Endothelial cell of umbilical vein (primary cell): ENCODE data around the gene STMND1. TPM values are rescaled to one million over a fixed set of nuclear protein-coding genes. Genes with fewer than 3 reads are reported as not detected.

Experiments used
- BruUV-seq: library from RNA; stranded (reverse); fragments of 400-500 nt; replicated peaks from 2 replicates; lab custom pipeline; 2021; lab: Mats Ljungman, UMichigan
- CTCF ChIA-PET: fragments of 300-600, 350-600 bp; sonication (Branson Sonifier 250); formaldehyde crosslinking; loops from one replicate; lab custom pipeline; 2021; ENCODE audit warnings: antibody characterized with exemption, inconsistent platforms; lab: Charles Lee
- POLR2A ChIA-PET: fragments of 300-600, 350-600 bp; sonication (Branson Sonifier 250); formaldehyde crosslinking; loops from one replicate; lab custom pipeline; 2021; ENCODE audit warnings: antibody characterized with exemption, inconsistent platforms; lab: Charles Lee
- DNase-seq: peaks from one replicate; pipeline ENCODE4 v3.0.0-alpha.2; 2011; ENCODE audit warnings: low read depth, low spot score
- FAIRE-seq: peaks from 2 replicates; lab custom pipeline; 2011; peaks lifted over from hg19 to GRCh38; lab: Jason Lieb, UNC
- H2AFZ ChIP-seq: 2 replicates; pipeline ENCODE4 v1.6.0; 2012; ENCODE audit warnings: low read depth, low read length, control low read depth, inconsistent platforms
- H3K27ac ChIP-seq: 2 replicates; pipeline ENCODE4 v1.5.1; 2011; ENCODE audit warnings: low read depth, mild to moderate bottlenecking, control low read depth, low read length, moderate library complexity; ENCODE audit not compliant: insufficient read depth
- H3K27me3 ChIP-seq, 2 experiments: 2 replicates each; pipeline versions ENCODE4 v1.6.0 to v1.6.1; 2011; ENCODE audit warnings: low read length in 2 of 2, mixed read lengths in 1 of 2; ENCODE audit not compliant: control insufficient read depth in 2 of 2, insufficient read depth in 2 of 2
- H3K36me3 ChIP-seq, 2 experiments: 2 replicates in 1 of 2; 3 replicates in 1 of 2; pipeline ENCODE4 v1.5.1; 2011; ENCODE audit warnings: low read length in 2 of 2, mild to moderate bottlenecking in 1 of 2, moderate library complexity in 1 of 2; ENCODE audit not compliant: control insufficient read depth in 2 of 2, insufficient read depth in 2 of 2; ENCODE audit errors: extremely low read depth in 1 of 2
- H3K4me1 ChIP-seq: 3 replicates; pipeline ENCODE4 v1.5.1; 2011; ENCODE audit warnings: mild to moderate bottlenecking, low read length; ENCODE audit not compliant: control insufficient read depth, insufficient read depth; ENCODE audit errors: extremely low read depth
- H3K4me2 ChIP-seq: 2 replicates; pipeline ENCODE4 v1.6.1; 2011; ENCODE audit warnings: low read length, control low read depth, mixed read lengths; ENCODE audit not compliant: insufficient read depth
- H3K4me3 ChIP-seq, 3 experiments: fragments of 200-600 bp in 1 of 3; sonication (generic), shearing (Covaris generic) in 1 of 3; replicated peaks in 1 of 3; 2 replicates each; pipeline ENCODE4 v1.5.1; 2011 to 2016; ENCODE audit warnings: control low read depth in 3 of 3, low read length in 3 of 3, mild to moderate bottlenecking in 2 of 3, inconsistent platforms in 1 of 3, low read depth in 1 of 3, moderate library complexity in 1 of 3; ENCODE audit not compliant: insufficient read depth in 1 of 3
- H3K79me2 ChIP-seq: 2 replicates; pipeline ENCODE4 v1.6.0; 2012; ENCODE audit warnings: low read length, inconsistent platforms; ENCODE audit not compliant: control insufficient read depth, insufficient read depth
- H3K9ac ChIP-seq: replicated peaks from 2 replicates; pipeline ENCODE3; 2011; ENCODE audit warnings: low read length, control low read depth; ENCODE audit not compliant: insufficient read depth; ENCODE audit errors: extremely low read depth
- H3K9me1 ChIP-seq: replicated peaks from 3 replicates; pipeline ENCODE4 v1.6.0; 2011; ENCODE audit warnings: mild to moderate bottlenecking, low read length; ENCODE audit not compliant: control insufficient read depth, insufficient read depth; ENCODE audit errors: extremely low read depth
- H3K9me3 ChIP-seq: replicated peaks from 2 replicates; pipeline ENCODE4 v1.5.1; 2012; ENCODE audit warnings: low read length, inconsistent platforms; ENCODE audit not compliant: control insufficient read depth, insufficient read depth
- H4K20me1 ChIP-seq: replicated peaks from 2 replicates; pipeline ENCODE3; 2011; ENCODE audit warnings: mild to moderate bottlenecking, low read length; ENCODE audit not compliant: control insufficient read depth, insufficient read depth; ENCODE audit errors: extremely low read depth
- EZH2 ChIP-seq: IDR thresholded peaks from 2 replicates; pipeline ENCODE4 v1.6.1; 2012; ENCODE audit warnings: borderline replicate concordance, low read depth, mild to moderate bottlenecking, moderate library complexity, low read length, inconsistent platforms; ENCODE audit not compliant: severe bottlenecking
- FOS ChIP-seq: IDR thresholded peaks from 2 replicates; pipeline ENCODE4 v1.6.1; 2011; ENCODE audit warnings: mild to moderate bottlenecking, low read length, moderate library complexity, borderline replicate concordance; ENCODE audit not compliant: insufficient read depth
- GATA2 ChIP-seq: IDR thresholded peaks from 2 replicates; pipeline ENCODE4 v1.7.0; 2011; ENCODE audit warnings: low read depth, mild to moderate bottlenecking, moderate library complexity, mixed read lengths, low read length; ENCODE audit not compliant: insufficient read length, insufficient read depth
- JUN ChIP-seq: IDR thresholded peaks from 2 replicates; pipeline ENCODE4 v1.6.1; 2011; ENCODE audit warnings: borderline replicate concordance, low read depth; ENCODE audit not compliant: insufficient read length, insufficient read depth
- MYC ChIP-seq: IDR thresholded peaks from one replicate; pipeline ENCODE4 v1.6.1; 2011; ENCODE audit warnings: mild to moderate bottlenecking, low read depth, low read length
- POLR2A ChIP-seq: IDR thresholded peaks from 2 replicates; pipeline ENCODE4 v1.6.1; 2012; ENCODE audit warnings: low read depth, mild to moderate bottlenecking, control low read depth, low read length
- POLR2AphosphoS5 ChIP-seq: IDR thresholded peaks from 2 replicates; pipeline ENCODE4 v1.6.1; 2012; ENCODE audit warnings: low read depth, mild to moderate bottlenecking, control low read depth, low read length, moderate library complexity; ENCODE audit not compliant: insufficient read depth
- dilution Hi-C: fragments of 300-500 bp; cut with MboI; formaldehyde crosslinking; loops from one replicate; pipeline ENCODE4 v1.15.0; 2019; ENCODE audit warnings: low sequenced_read_pairs; ENCODE audit not compliant: extremely low pct_ligation_motif_present
- intact Hi-C: fragments of 100-400 bp; cut with micrococcal nuclease; formaldehyde crosslinking; loops from one replicate; pipeline ENCODE4 v1.10.0; 2022
- polyA plus RNA-seq, 4 experiments: library from polyadenylated mRNA; depleted of rRNA in 3 of 4; stranded (reverse) in 3 of 4; unstranded in 1 of 4; fragments of >200 nt; gene quantifications; 2 replicates each; pipeline versions ENCODE4 v1.2.1 to v1.2.3, GENCODE V29; 2011 to 2012; ENCODE audit warnings: missing spikeins in 1 of 4
- total RNA-seq: library from RNA; stranded (reverse); gene quantifications from 2 replicates; pipeline ENCODE4 v1.2.3, GENCODE V29; 2021
- TF ChIP-seq, protein P1 (sequence below), 2 donors: IDR thresholded peaks; 1 replicate in 1 of 2; 2 replicates in 1 of 2; pipeline ENCODE4 v1.5.1; 2011; ENCODE audit warnings: low read length in 2 of 2, mild to moderate bottlenecking in 2 of 2, moderate library complexity in 2 of 2, control low read depth in 1 of 2, inconsistent platforms in 1 of 2, low read depth in 1 of 2; ENCODE audit not compliant: insufficient read depth in 1 of 2; ENCODE audit errors: extremely low read depth in 1 of 2
- TF ChIP-seq, protein P2 (sequence below): IDR thresholded peaks from 2 replicates; pipeline ENCODE4 v1.6.1; 2011; ENCODE audit not compliant: insufficient read depth, insufficient read length

STMND1 gene
- total and polyA plus RNA-seq, 2 donors (not counting 3 experiments of a cell fraction or from before 2014, with no cell fraction given) = not detected

DNA sequence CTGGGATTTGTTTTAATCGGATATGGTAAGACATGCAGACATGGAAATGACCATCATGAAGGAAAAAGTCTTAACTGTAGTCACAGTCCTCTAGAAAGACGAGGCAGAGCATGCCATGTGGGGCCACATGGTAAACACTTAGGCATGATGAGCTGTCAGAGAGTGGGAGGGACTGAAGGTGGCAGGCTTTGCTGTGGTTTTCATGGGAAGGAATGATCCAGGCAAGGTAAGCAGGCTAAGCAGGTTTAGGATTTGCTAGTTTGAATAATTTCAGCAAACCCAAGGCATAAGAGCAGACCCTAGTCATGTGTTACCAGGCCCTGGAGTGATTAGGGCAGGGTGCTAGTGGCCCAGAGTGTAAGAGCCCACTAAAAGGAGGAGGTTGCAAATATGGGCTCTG is 47.2 kb upstream of the STMND1 start:
- Histone ChIP-seq H3K27ac (no peak overlapping the region), H3K9me3 (no peaks in the 10 kb centered on the region), H3K27me3 (no peaks in the 10 kb centered on the region), H3K9me1 (no peaks in the 10 kb centered on the region), H3K36me3 (no peaks in the 10 kb centered on the region), H4K20me1 (no peaks in the 10 kb centered on the region), H3K4me3 (no peak overlapping the region), H3K4me2 (no peak overlapping the region), H3K4me1 (no peaks in the 10 kb centered on the region), H2AFZ (no peak overlapping the region), H3K9ac (no peak overlapping the region), H3K79me2 (no peaks in the 10 kb centered on the region)
- BruUV-seq = no TSS peak
- TF ChIP-seq FOS = no peak
- no peak for TF ChIP-seq MYC
- DNase-seq (no peak), FAIRE-seq (no peak)
- dilution Hi-C loops = no loop called here
- ChIA-PET CTCF (interaction anchor here (1.5 kb wide), 1 partner anchor 32 kb away, joined by 4 read pairs; no protein-coding TSS in a partner anchor), POLR2A (no interaction called here)
- intact Hi-C loops = no loop called here

DNA sequence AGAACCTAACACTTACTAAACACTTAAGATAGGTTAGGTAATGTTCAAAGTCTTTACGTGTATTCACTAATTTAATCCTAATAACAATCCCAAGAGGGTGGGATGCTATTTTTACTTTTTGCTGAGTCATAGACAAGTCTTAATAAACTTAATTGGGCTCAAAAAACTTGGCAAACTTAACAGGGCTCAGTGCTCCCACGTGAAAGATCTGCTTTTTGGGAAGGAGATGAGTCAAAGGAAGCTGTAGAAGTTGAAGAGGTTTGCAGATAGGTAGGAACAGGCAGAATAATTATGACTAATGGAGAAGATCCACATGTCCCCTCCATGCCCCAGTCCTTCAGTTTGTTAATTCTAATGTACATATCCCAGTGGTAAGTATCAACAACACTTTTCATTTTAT is 44.5 kb upstream of the STMND1 start:
- H3K36me3 ChIP-seq = no peaks in the 10 kb centered on the region
- intact Hi-C loops = no loop called here
- H3K4me3 ChIP-seq = no peak overlapping the region
- H4K20me1 ChIP-seq = no peaks in the 10 kb centered on the region
- no peak for FAIRE-seq
- no peak for DNase-seq
- no peaks in the 10 kb centered on the region for H3K9me1 ChIP-seq
- no peaks in the 10 kb centered on the region for H3K27me3 ChIP-seq
- dilution Hi-C loops = no loop called here
- H3K9ac ChIP-seq = no peak overlapping the region
- no peak overlapping the region for H3K27ac ChIP-seq
- ChIA-PET POLR2A (no interaction called here), CTCF (no interaction called here)
- H3K9me3 ChIP-seq = no peaks in the 10 kb centered on the region
- TF ChIP-seq GATA2 (no peak), EZH2 (no peak), POLR2A (no peak), FOS (no peak), JUN (no peak), MYC (no peak), POLR2AphosphoS5 (no peak)
- TF ChIP-seq, protein P1, sequence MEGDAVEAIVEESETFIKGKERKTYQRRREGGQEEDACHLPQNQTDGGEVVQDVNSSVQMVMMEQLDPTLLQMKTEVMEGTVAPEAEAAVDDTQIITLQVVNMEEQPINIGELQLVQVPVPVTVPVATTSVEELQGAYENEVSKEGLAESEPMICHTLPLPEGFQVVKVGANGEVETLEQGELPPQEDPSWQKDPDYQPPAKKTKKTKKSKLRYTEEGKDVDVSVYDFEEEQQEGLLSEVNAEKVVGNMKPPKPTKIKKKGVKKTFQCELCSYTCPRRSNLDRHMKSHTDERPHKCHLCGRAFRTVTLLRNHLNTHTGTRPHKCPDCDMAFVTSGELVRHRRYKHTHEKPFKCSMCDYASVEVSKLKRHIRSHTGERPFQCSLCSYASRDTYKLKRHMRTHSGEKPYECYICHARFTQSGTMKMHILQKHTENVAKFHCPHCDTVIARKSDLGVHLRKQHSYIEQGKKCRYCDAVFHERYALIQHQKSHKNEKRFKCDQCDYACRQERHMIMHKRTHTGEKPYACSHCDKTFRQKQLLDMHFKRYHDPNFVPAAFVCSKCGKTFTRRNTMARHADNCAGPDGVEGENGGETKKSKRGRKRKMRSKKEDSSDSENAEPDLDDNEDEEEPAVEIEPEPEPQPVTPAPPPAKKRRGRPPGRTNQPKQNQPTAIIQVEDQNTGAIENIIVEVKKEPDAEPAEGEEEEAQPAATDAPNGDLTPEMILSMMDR (IDR thresholded peaks at IDR 0.05; ENCODE audit: extremely low read depth in 1 of 2, insufficient read depth in 1 of 2, low read depth in 1 of 2, low read length in 2 of 2) = no peak
- TF ChIP-seq, protein P2, sequence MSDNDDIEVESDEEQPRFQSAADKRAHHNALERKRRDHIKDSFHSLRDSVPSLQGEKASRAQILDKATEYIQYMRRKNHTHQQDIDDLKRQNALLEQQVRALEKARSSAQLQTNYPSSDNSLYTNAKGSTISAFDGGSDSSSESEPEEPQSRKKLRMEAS = no peak
- H3K4me2 ChIP-seq = no peak overlapping the region
- H2AFZ ChIP-seq = no peak overlapping the region
- no peaks in the 10 kb centered on the region for H3K4me1 ChIP-seq
- H3K79me2 ChIP-seq = no peaks in the 10 kb centered on the region
- BruUV-seq = no TSS peak
